C4-2B (cell line): Measurements from ENCODE around the gene SLC6A11.

Source experiments
- CTCF ChIP-seq: fragments of 450-650 bp; conservative IDR thresholded peaks from 2 replicates; pipeline ENCODE4 v1.5.1; 2017; ENCODE audit warnings: mild to moderate bottlenecking
- ZFX ChIP-seq: fragments of 450-650 bp; IDR thresholded peaks from 2 replicates; pipeline ENCODE4 v1.6.1; 2017

GRCh38 chr3:10912786-10913185 lies 96.8 kb downstream of the SLC6A11 start:
- TF ChIP-seq CTCF (no peak), ZFX (no peak)
